ENCODE measurements around the gene RABGGTA. TPM values are rescaled to one million over a fixed set of nuclear protein-coding genes. Genes with fewer than 3 reads are reported as not detected.

RABGGTA gene
- total and polyA plus RNA-seq, 10 of the 15 experiments (the other 5 are each of a cell fraction or from before 2014, with no cell fraction given) = 19.1 to 75.6 (median 46.9) TPM

GRCh38 chr14:24256960-24257359 lies 14.4 kb downstream of the RABGGTA start (continued):
- TF ChIP-seq, protein P1, sequence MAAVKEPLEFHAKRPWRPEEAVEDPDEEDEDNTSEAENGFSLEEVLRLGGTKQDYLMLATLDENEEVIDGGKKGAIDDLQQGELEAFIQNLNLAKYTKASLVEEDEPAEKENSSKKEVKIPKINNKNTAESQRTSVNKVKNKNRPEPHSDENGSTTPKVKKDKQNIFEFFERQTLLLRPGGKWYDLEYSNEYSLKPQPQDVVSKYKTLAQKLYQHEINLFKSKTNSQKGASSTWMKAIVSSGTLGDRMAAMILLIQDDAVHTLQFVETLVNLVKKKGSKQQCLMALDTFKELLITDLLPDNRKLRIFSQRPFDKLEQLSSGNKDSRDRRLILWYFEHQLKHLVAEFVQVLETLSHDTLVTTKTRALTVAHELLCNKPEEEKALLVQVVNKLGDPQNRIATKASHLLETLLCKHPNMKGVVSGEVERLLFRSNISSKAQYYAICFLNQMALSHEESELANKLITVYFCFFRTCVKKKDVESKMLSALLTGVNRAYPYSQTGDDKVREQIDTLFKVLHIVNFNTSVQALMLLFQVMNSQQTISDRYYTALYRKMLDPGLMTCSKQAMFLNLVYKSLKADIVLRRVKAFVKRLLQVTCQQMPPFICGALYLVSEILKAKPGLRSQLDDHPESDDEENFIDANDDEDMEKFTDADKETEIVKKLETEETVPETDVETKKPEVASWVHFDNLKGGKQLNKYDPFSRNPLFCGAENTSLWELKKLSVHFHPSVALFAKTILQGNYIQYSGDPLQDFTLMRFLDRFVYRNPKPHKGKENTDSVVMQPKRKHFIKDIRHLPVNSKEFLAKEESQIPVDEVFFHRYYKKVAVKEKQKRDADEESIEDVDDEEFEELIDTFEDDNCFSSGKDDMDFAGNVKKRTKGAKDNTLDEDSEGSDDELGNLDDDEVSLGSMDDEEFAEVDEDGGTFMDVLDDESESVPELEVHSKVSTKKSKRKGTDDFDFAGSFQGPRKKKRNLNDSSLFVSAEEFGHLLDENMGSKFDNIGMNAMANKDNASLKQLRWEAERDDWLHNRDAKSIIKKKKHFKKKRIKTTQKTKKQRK (IDR thresholded peaks at IDR 0.05; ENCODE audit: low read depth, low read length) = no peak
- TF ChIP-seq USF1 (IDR thresholded peaks at IDR 0.05; ENCODE audit: borderline replicate concordance, extremely low read length, insufficient read depth, low read depth, low read length) (no peak), NR2F1 (conservative IDR thresholded peaks at IDR 0.05) (no peak)

DNA sequence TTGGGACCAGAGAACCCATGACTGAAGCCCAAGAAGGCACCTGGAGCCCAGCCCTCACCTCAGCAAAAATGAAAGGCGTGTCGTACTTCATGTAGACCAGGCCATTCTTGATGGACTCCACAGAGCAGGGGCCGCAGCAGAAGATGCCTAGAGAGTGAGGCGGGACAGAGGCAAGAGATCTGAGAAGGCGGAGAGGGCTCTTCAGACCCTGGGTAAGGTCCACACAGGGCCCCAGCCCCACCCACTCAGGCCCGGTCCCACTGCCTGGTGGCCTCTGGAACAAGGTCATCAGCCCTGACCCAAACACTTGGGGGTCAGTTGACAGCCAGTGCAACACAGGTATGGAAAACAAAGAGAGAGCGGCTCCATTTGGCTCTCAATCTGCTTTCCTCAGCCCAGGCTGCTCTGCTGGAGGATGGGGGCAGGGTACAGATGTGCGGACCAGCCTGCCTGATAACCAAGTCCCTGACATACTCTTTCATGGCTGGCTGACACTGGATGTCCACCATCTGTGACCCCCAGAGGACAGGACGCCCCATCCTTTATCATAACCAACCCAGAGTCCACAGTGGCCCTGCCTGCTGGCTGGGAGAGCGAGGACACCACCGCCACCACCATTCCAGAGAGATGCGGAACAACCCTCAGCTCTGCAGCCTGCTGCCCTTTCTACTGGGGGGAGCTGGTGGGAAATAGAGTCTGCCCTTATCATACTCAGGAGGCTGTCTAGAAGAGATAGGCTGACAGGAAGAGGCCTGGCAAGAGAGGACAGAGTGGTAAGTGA lies 15.3 kb downstream of the RABGGTA start:
- DNase-seq (ENCODE audit: low read depth, low spot score) = no peak
- ChIA-PET POLR2A (no interaction called here), SMC1A (ENCODE audit: uncharacterized antibody, unreplicated experiment) (no interaction called here)
- no peak for TF ChIP-seq NR2C2 (IDR thresholded peaks at IDR 0.05; ENCODE audit: borderline replicate concordance, control insufficient read depth, insufficient read length, low read depth)
- no peak for TF ChIP-seq IRF4 (IDR thresholded peaks at IDR 0.05; ENCODE audit: low read depth, low read length)
- TF ChIP-seq SMC3 (IDR thresholded peaks at IDR 0.05; ENCODE audit: borderline replicate concordance, low read length) = no peak
- TF ChIP-seq SKIL (IDR thresholded peaks at IDR 0.05; ENCODE audit: low read depth, poor library complexity, severe bottlenecking) = no peak
- no peak for TF ChIP-seq CBFB (IDR thresholded peaks at IDR 0.05; ENCODE audit: low read depth)
- no peak for TF ChIP-seq HCFC1 (IDR thresholded peaks at IDR 0.05; ENCODE audit: low read length)
- TF ChIP-seq ZBTB40 (IDR thresholded peaks at IDR 0.05; ENCODE audit: borderline replicate concordance) = no peak

More for the DNA sequence above, 15.3 kb downstream of the RABGGTA start:
- FAIRE-seq (no peak), ATAC-seq (no peak)
- in situ Hi-C loops (cut with MboI) = no loop called here
- BruUV-seq (replicated peaks) = no TSS peak
- Histone ChIP-seq H3K4me1 (ENCODE audit: control insufficient read depth, insufficient read depth, low read length) (no peaks in the 10 kb centered on the region; the same call in 1 of the 2 replicates), H3K4me3 (no peak overlapping the region), H3K4me2 (ENCODE audit: control insufficient read depth, insufficient read depth) (no peak overlapping the region), H2AFZ (ENCODE audit: control insufficient read depth, low read depth, low read length) (no peak overlapping the region), H4K20me1 (ENCODE audit: control insufficient read depth, insufficient read depth) (no peaks in the 10 kb centered on the region), H3K27ac (ENCODE audit: control insufficient read depth, insufficient read depth) (no peak overlapping the region), H3K9me3 (replicated peaks; ENCODE audit: control insufficient read depth, insufficient read depth, low read length) (no peaks in the 10 kb centered on the region), H3K79me2 (ENCODE audit: control insufficient read depth, insufficient read depth, low read length) (no peaks in the 10 kb centered on the region), H3K27me3 (replicated peaks in 1 of 2; ENCODE audit: control insufficient read depth in 2 of 2, insufficient read depth in 2 of 2, low read length in 1 of 2) (no peaks in the 10 kb centered on the region), H3K9ac (ENCODE audit: control insufficient read depth, insufficient read depth, low read length) (no peak overlapping the region), H3K36me3 (ENCODE audit: control insufficient read depth in 2 of 2, insufficient read depth in 2 of 2, low read length in 1 of 2) (peaks cover 0 to 3% of the 10 kb centered on the region in 2 experiments; a peak in 2 of 4 replicates)
- ChIA-PET CTCF (interaction anchor here (1.8 kb wide), 1 partner anchor 14 kb away, joined by 8 read pairs; no protein-coding TSS in a partner anchor), RAD21 (ENCODE audit: unreplicated experiment) (no interaction called here)
- 84% methylated on average over 12 of the region's 12 CpGs for WGBS (ENCODE audit: insufficient coverage, insufficient replicate concordance, low lambda C conversion rate, missing lambda C conversion rate)
- intact Hi-C loops (cut with micrococcal nuclease; ENCODE audit: unreplicated experiment) = no loop called here

Measured in GM12878 (cell line).